H1 (cell line): ENCODE data around the gene TMED10. TPM values are rescaled to one million over a fixed set of nuclear protein-coding genes. Genes with fewer than 3 reads are reported as not detected.

Experiments used
- CTCF ChIA-PET: fragments of 300-600 bp; sonication (Branson Sonifier 250); formaldehyde crosslinking; loops from one replicate; lab custom pipeline; 2021; ENCODE audit not compliant: partially characterized antibody; lab: Charles Lee
- POLR2A ChIA-PET: fragments of 300-600 bp; sonication (Branson Sonifier 250); formaldehyde crosslinking; loops from one replicate; lab custom pipeline; 2021; ENCODE audit warnings: inconsistent platforms; ENCODE audit not compliant: partially characterized antibody; lab: Charles Lee
- DNase-seq, 2 experiments: peaks; one replicate each; pipeline versions ENCODE4 v3.0.0 to v3.0.0-alpha.2; 2010 to 2022; ENCODE audit warnings: low spot score in 2 of 2, low read depth in 1 of 2, mixed read lengths in 1 of 2
- FAIRE-seq: peaks from 2 replicates; lab custom pipeline; 2011; peaks lifted over from hg19 to GRCh38; lab: Jason Lieb, UNC
- H2AFZ ChIP-seq: 2 replicates; pipeline ENCODE4 v1.8.1; 2012; ENCODE audit warnings: low read length, inconsistent platforms
- H2AK5ac ChIP-seq: 2 replicates; pipeline ENCODE4 v1.6.1; 2013; ENCODE audit warnings: low read depth, low read length
- H2BK120ac ChIP-seq: replicated peaks from 2 replicates; pipeline ENCODE3; 2013; ENCODE audit warnings: low read depth, low read length, inconsistent platforms
- H2BK12ac ChIP-seq: 2 replicates; pipeline ENCODE4 v1.6.1; 2013; ENCODE audit warnings: low read depth, low read length
- H2BK15ac ChIP-seq: 2 replicates; pipeline ENCODE4 v1.6.1; 2013; ENCODE audit warnings: low read length
- H2BK20ac ChIP-seq: 2 replicates; pipeline ENCODE4 v1.6.1; 2013; ENCODE audit warnings: low read length
- H2BK5ac ChIP-seq: 2 replicates; pipeline ENCODE4 v1.6.1; 2013; ENCODE audit warnings: low read depth, low read length
- H3K14ac ChIP-seq: 2 replicates; pipeline ENCODE4 v1.6.1; 2013; ENCODE audit warnings: inconsistent platforms; ENCODE audit not compliant: insufficient read length
- H3K18ac ChIP-seq: 2 replicates; pipeline ENCODE4 v1.6.1; 2013; ENCODE audit warnings: low read length; ENCODE audit errors: extremely low read depth
- H3K23ac ChIP-seq: 2 replicates; pipeline ENCODE4 v1.6.1; 2013; ENCODE audit warnings: inconsistent platforms; ENCODE audit not compliant: insufficient read length
- H3K23me2 ChIP-seq: 2 replicates; pipeline ENCODE4 v1.6.1; 2013; ENCODE audit warnings: low read depth, low read length
- H3K27ac ChIP-seq: 2 replicates; pipeline ENCODE4 v1.6.1; 2011; ENCODE audit warnings: low read depth, low read length, inconsistent platforms
- H3K27me3 ChIP-seq, 4 experiments: replicated peaks in 1 of 4; 1 replicate in 1 of 4; 2 replicates in 3 of 4; pipeline versions ENCODE4 v1.6.1 to v1.8.1; 2011 to 2013; ENCODE audit warnings: low read length in 3 of 4, mild to moderate bottlenecking in 3 of 4, inconsistent platforms in 2 of 4, mixed read lengths in 2 of 4, moderate library complexity in 1 of 4; ENCODE audit not compliant: control insufficient read depth in 3 of 4, insufficient read depth in 3 of 4; ENCODE audit errors: extremely low read depth in 1 of 4
- H3K36me3 ChIP-seq, 4 experiments: 2 replicates each; pipeline versions ENCODE4 v1.6.1 to v1.8.1; 2011 to 2013; ENCODE audit warnings: mild to moderate bottlenecking in 4 of 4, low read length in 3 of 4, moderate library complexity in 2 of 4, control low read depth in 1 of 4, inconsistent platforms in 1 of 4; ENCODE audit not compliant: insufficient read depth in 4 of 4, control insufficient read depth in 2 of 4
- H3K4ac ChIP-seq: replicated peaks from 2 replicates; pipeline ENCODE3; 2013; ENCODE audit warnings: low read length, low read depth, mixed read lengths, inconsistent platforms; ENCODE audit not compliant: insufficient read length
- H3K4me1 ChIP-seq, 4 experiments: replicated peaks in 1 of 4; 1 replicate in 1 of 4; 2 replicates in 3 of 4; pipeline versions ENCODE4 v1.6.1 to v1.8.1; 2011 to 2013; ENCODE audit warnings: low read length in 3 of 4, inconsistent platforms in 2 of 4, mixed read lengths in 1 of 4; ENCODE audit not compliant: insufficient read depth in 4 of 4, control insufficient read depth in 3 of 4
- H3K4me2 ChIP-seq, 2 experiments: 2 replicates each; pipeline versions ENCODE4 v1.6.1 to v1.8.1; 2011 to 2013; ENCODE audit warnings: low read depth in 2 of 2, low read length in 2 of 2, control low read depth in 1 of 2, inconsistent platforms in 1 of 2, mild to moderate bottlenecking in 1 of 2; ENCODE audit not compliant: insufficient read depth in 1 of 2
- H3K4me3 ChIP-seq, 4 experiments: fragments of 200-600, 300-600 bp in 1 of 4; sonication (generic), shearing (Covaris generic), sonication (Bioruptor Twin) in 1 of 4; 2 replicates each; pipeline versions ENCODE4 v1.5.1 to v1.8.1; 2011 to 2016; ENCODE audit warnings: low read length in 4 of 4, low read depth in 3 of 4, control low read depth in 2 of 4, inconsistent platforms in 2 of 4, mild to moderate bottlenecking in 2 of 4, mixed read lengths in 1 of 4, moderate library complexity in 1 of 4; ENCODE audit not compliant: insufficient read depth in 2 of 4; ENCODE audit errors: extremely low read depth in 1 of 4
- H3K56ac ChIP-seq: replicated peaks from 2 replicates; pipeline ENCODE3; 2013; ENCODE audit warnings: low read depth, mild to moderate bottlenecking, mixed read lengths, low read length, inconsistent platforms; ENCODE audit not compliant: insufficient read length
- H3K79me1 ChIP-seq: 2 replicates; pipeline ENCODE4 v1.6.1; 2013; ENCODE audit warnings: low read depth, low read length, control low read depth
- H3K79me2 ChIP-seq, 2 experiments: 2 replicates each; pipeline versions ENCODE4 v1.6.1 to v1.8.1; 2012 to 2013; ENCODE audit warnings: low read length in 2 of 2, mild to moderate bottlenecking in 2 of 2, inconsistent platforms in 1 of 2; ENCODE audit not compliant: insufficient read depth in 2 of 2, control insufficient read depth in 1 of 2
- H3K9ac ChIP-seq, 4 experiments: replicated peaks in 1 of 4; 1 replicate in 1 of 4; 2 replicates in 3 of 4; pipeline versions ENCODE4 v1.6.1 to v1.8.1; 2011 to 2013; ENCODE audit warnings: low read depth in 3 of 4, low read length in 3 of 4, control low read depth in 2 of 4, mild to moderate bottlenecking in 2 of 4, moderate library complexity in 2 of 4, inconsistent platforms in 1 of 4; ENCODE audit errors: extremely low read depth in 1 of 4
- H3K9me3 ChIP-seq, 2 experiments: 2 replicates each; pipeline versions ENCODE4 v1.6.1 to v1.8.1; 2012 to 2013; ENCODE audit warnings: mild to moderate bottlenecking in 2 of 2, moderate library complexity in 2 of 2, control low read depth in 1 of 2, inconsistent platforms in 1 of 2, low read depth in 1 of 2, low read length in 1 of 2, mixed read lengths in 1 of 2; ENCODE audit not compliant: insufficient read depth in 2 of 2
- H4K20me1 ChIP-seq, 2 experiments: replicated peaks in 1 of 2; 2 replicates each; pipeline versions ENCODE3 to v1.8.1; 2011 to 2013; ENCODE audit warnings: inconsistent platforms in 2 of 2, low read length in 2 of 2, mild to moderate bottlenecking in 1 of 2; ENCODE audit not compliant: insufficient read depth in 2 of 2, control insufficient read depth in 1 of 2
- H4K5ac ChIP-seq: 2 replicates; pipeline ENCODE4 v1.6.1; 2013; ENCODE audit warnings: low read length, low read depth, mixed read lengths, inconsistent platforms; ENCODE audit not compliant: insufficient read length
- H4K8ac ChIP-seq: 2 replicates; pipeline ENCODE4 v1.8.0; 2013; ENCODE audit warnings: mild to moderate bottlenecking, moderate library complexity, low read length, inconsistent platforms; ENCODE audit not compliant: insufficient read depth; ENCODE audit errors: extremely low read depth
- H4K91ac ChIP-seq: replicated peaks from 2 replicates; pipeline ENCODE3; 2013; ENCODE audit warnings: low read length, mixed read lengths, inconsistent platforms; ENCODE audit not compliant: insufficient read length
- CHD2 ChIP-seq: IDR thresholded peaks from 2 replicates; pipeline ENCODE4 v1.6.1; 2012; ENCODE audit warnings: low read length, improper control_type of control experiment
- CREB1 ChIP-seq: IDR thresholded peaks from 2 replicates; pipeline ENCODE4 v1.6.1; 2012; ENCODE audit warnings: inconsistent platforms
- CTBP2 ChIP-seq: IDR thresholded peaks from 2 replicates; pipeline ENCODE4 v1.7.0; 2011; ENCODE audit warnings: borderline replicate concordance, mild to moderate bottlenecking, moderate library complexity, mixed read lengths, low read length; ENCODE audit not compliant: insufficient read depth, insufficient read length
- EGR1 ChIP-seq: IDR thresholded peaks from 2 replicates; pipeline ENCODE4 v1.6.1; 2011; ENCODE audit warnings: low read depth, low read length, borderline replicate concordance
- FOSL1 ChIP-seq: IDR thresholded peaks from 2 replicates; pipeline ENCODE4 v1.6.1; 2011; ENCODE audit warnings: mild to moderate bottlenecking, low read depth, low read length, moderate library complexity; ENCODE audit not compliant: insufficient read depth
- MAFK ChIP-seq: IDR thresholded peaks from 2 replicates; pipeline ENCODE4 v1.6.1; 2012; ENCODE audit warnings: low read depth, mild to moderate bottlenecking, improper control_type of control experiment, low read length
- RXRA ChIP-seq: IDR thresholded peaks from 2 replicates; pipeline ENCODE4 v1.6.1; 2011; ENCODE audit warnings: low read depth, mild to moderate bottlenecking, low read length, moderate library complexity; ENCODE audit not compliant: insufficient read depth
- SUZ12 ChIP-seq: fragments of 200-600 bp; sonication (generic); IDR thresholded peaks from 2 replicates; pipeline ENCODE4 v1.6.1; 2012; ENCODE audit warnings: mild to moderate bottlenecking, inconsistent platforms, low read length, moderate library complexity, mixed read lengths
- TBP ChIP-seq: IDR thresholded peaks from 2 replicates; pipeline ENCODE4 v1.6.1; 2011; ENCODE audit warnings: low read depth, low read length, improper control_type of control experiment
- WGBS, 2 experiments: shearing (Covaris generic) in 1 of 2; methylation state at CpG; one replicate each; pipeline versions ENCODE4 v1.1.6 to v1.1.7; 2013 to 2015; ENCODE audit warnings: low lambda C conversion rate in 2 of 2, mixed read lengths in 2 of 2, inconsistent platforms in 1 of 2, low coverage in 1 of 2, missing lambda C conversion rate in 1 of 2; ENCODE audit not compliant: insufficient replicate concordance in 2 of 2, insufficient coverage in 1 of 2, insufficient read length in 1 of 2; ENCODE audit errors: extremely low coverage in 1 of 2, missing lambda C conversion rate in 1 of 2; 5-methylcytosine and 5-hydroxymethylcytosine counted together
- polyA plus RNA-seq, 7 experiments: library from polyadenylated mRNA; depleted of rRNA in 3 of 7; stranded (reverse) in 5 of 7; unstranded in 2 of 7; fragments of >200 nt in 5 of 7; fragments of 200-250 nt in 2 of 7; gene quantifications; 1 replicate in 5 of 7; 2 replicates in 1 of 7; 4 replicates in 1 of 7; pipeline versions ENCODE4 v1.2.1 to v1.2.3, GENCODE V29; 2011 to 2013; ENCODE audit warnings: missing spikeins in 2 of 7, mixed read lengths in 2 of 7
- total RNA-seq: library from RNA; stranded (reverse); fragmentation: NEBNext Ultra II Directional; extraction: Animal tissue kit (Norgen Biotek cat#: 25700); gene quantifications from 2 replicates; pipeline ENCODE4 v1.2.1, GENCODE V29; 2021
- TF ChIP-seq, protein P1 (sequence below), 3 experiments: IDR thresholded peaks; 1 replicate in 2 of 3; 2 replicates in 1 of 3; pipeline versions ENCODE4 v1.5.1 to v1.6.1; 2011; ENCODE audit warnings: low read length in 3 of 3, mild to moderate bottlenecking in 3 of 3, inconsistent platforms in 2 of 3, low read depth in 1 of 3, moderate library complexity in 1 of 3; ENCODE audit not compliant: insufficient read depth in 1 of 3; ENCODE audit errors: control extremely low read depth in 1 of 3

Gene TMED10
- total and polyA plus RNA-seq, 2 of the 8 experiments (the other 6 are each of a cell fraction or from before 2014, with no cell fraction given), result 218 to 250 TPM

DNA sequence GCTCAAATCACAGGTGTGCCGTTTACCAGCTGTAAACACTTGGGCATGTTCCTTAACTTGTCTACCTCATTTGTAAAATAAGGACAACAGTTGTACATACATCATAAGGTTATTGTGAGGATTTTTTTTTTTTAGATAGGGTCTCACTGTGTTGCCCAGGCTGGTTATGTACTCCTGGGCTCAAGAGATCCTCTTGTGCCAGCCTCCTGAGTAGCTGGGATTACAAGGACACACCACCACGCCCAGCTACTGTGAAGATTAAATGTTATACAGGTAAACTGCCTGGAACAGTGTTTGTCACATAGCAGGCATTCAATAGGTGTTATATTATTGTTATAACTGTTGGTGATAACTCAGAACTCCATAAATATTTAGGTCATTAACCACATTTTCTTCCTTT, 12.7 kb downstream of the TMED10 start:
- Histone ChIP-seq H3K23me2 (no peaks in the 10 kb centered on the region), H3K9ac (no peak overlapping the region), H2BK15ac (no peak overlapping the region), H3K4me2 (no peak overlapping the region), H3K14ac (no peak overlapping the region), H2BK5ac (no peak overlapping the region), H4K5ac (no peak overlapping the region), H2BK120ac (no peak overlapping the region), H3K4me3 (no peak overlapping the region), H3K79me1 (peaks cover 6% of the 10 kb centered on the region; the same call in 1 of the 2 replicates), H3K4me1 (no peaks in the 10 kb centered on the region), H3K9me3 (no peaks in the 10 kb centered on the region), H4K20me1 (peaks cover 0 to 4% of the 10 kb centered on the region in 2 experiments), H3K36me3 (no peaks in the 10 kb centered on the region; a peak in 1 of 8 replicates), H3K27me3 (no peaks in the 10 kb centered on the region), H2BK12ac (no peak overlapping the region), H2AK5ac (no peak overlapping the region), H4K91ac (no peak overlapping the region), H2BK20ac (no peak overlapping the region), H4K8ac (no peak overlapping the region), H3K4ac (no peak overlapping the region), H3K79me2 (peaks cover 6 to 92% of the 10 kb centered on the region in 2 experiments), H3K56ac (no peak overlapping the region), H3K23ac (no peak overlapping the region), H3K27ac (no peak overlapping the region), H2AFZ (no peak overlapping the region), H3K18ac (no peak overlapping the region)
- DNase-seq, result no peak
- no peak for FAIRE-seq
- 96% methylated on average over 2 of the region's 2 CpGs; no CpG with 5 or more reads in 1 of the 2 experiments for WGBS, 2 experiments
- ChIA-PET CTCF (interaction anchor here (0.6 to 1.8 kb wide), 9 partner anchors 22 to 344 kb away, joined by 3 to 6 read pairs (median 3); no protein-coding TSS in a partner anchor), POLR2A (interaction anchor here (0.8 to 1.1 kb wide), 4 partner anchors 12 to 115 kb away, joined by 3 read pairs; partner anchors contain the start of genes FOS and NEK9)
- TF ChIP-seq CREB1, result no peak
- no peak for TF ChIP-seq EGR1
- TF ChIP-seq MAFK, result no peak
- no peak for TF ChIP-seq RXRA
- no peak for TF ChIP-seq CHD2
- TF ChIP-seq FOSL1, result no peak
- TF ChIP-seq, protein P1, sequence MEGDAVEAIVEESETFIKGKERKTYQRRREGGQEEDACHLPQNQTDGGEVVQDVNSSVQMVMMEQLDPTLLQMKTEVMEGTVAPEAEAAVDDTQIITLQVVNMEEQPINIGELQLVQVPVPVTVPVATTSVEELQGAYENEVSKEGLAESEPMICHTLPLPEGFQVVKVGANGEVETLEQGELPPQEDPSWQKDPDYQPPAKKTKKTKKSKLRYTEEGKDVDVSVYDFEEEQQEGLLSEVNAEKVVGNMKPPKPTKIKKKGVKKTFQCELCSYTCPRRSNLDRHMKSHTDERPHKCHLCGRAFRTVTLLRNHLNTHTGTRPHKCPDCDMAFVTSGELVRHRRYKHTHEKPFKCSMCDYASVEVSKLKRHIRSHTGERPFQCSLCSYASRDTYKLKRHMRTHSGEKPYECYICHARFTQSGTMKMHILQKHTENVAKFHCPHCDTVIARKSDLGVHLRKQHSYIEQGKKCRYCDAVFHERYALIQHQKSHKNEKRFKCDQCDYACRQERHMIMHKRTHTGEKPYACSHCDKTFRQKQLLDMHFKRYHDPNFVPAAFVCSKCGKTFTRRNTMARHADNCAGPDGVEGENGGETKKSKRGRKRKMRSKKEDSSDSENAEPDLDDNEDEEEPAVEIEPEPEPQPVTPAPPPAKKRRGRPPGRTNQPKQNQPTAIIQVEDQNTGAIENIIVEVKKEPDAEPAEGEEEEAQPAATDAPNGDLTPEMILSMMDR (IDR thresholded peaks at IDR 0.05; ENCODE audit: control extremely low read depth in 1 of 3, insufficient read depth in 1 of 3, low read depth in 1 of 3, low read length in 3 of 3), result no peak
- no peak for TF ChIP-seq SUZ12
- TF ChIP-seq CTBP2, result no peak
- TF ChIP-seq TBP, result no peak
